ENCODE data around the gene ASPRV1.

The ASPRV1 gene

GRCh38 chr2:69979902-69980807 is 18.7 kb upstream of the ASPRV1 start:
- POLR2A ChIA-PET: no interaction called here
- DNase-seq: no peak
- no peak overlapping the region for H3K4me3 ChIP-seq (ENCODE audit: control insufficient read depth in 1 of 7, extremely low read depth in 1 of 7, insufficient read depth in 4 of 7, low read depth in 2 of 7, low read length in 6 of 7)
- peaks cover 0 to 30% (median 23%) of the 10 kb centered on the region in 4 experiments for H3K4me1 ChIP-seq (ENCODE audit: control extremely low read depth in 1 of 4, control insufficient read depth in 4 of 4, insufficient read depth in 4 of 4, low read length in 3 of 4)
- CTCF ChIA-PET: interaction anchor here (0.6 kb wide), 2 partner anchors 25 to 634 kb away, joined by 3 to 4 read pairs; no protein-coding TSS in a partner anchor
- H3K27me3 ChIP-seq (replicated peaks in 2 of 5; ENCODE audit: control insufficient read depth in 4 of 5, insufficient read depth in 5 of 5, low read length in 4 of 5): no peaks in the 10 kb centered on the region
- H3K36me3 ChIP-seq (ENCODE audit: control insufficient read depth in 4 of 4, insufficient read depth in 4 of 4, low read length in 3 of 4): no peaks in the 10 kb centered on the region
- no peaks in the 10 kb centered on the region for H3K9me3 ChIP-seq (ENCODE audit: control extremely low read depth in 1 of 5, control insufficient read depth in 4 of 5, insufficient read depth in 2 of 5, low read depth in 1 of 5, low read length in 4 of 5)
- 96% methylated on average over 5 of the region's 8 CpGs for WGBS (ENCODE audit: insufficient coverage)
- H3K27ac ChIP-seq (ENCODE audit: insufficient read depth in 1 of 2, low read depth in 1 of 2, low read length in 2 of 2, poor library complexity in 1 of 2, severe bottlenecking in 2 of 2): no peak overlapping the region

GRCh38 chr2:69977906-69978482 is 16.6 kb upstream of the ASPRV1 start:
- Histone ChIP-seq H3K36me3 (ENCODE audit: control insufficient read depth in 4 of 4, insufficient read depth in 4 of 4, low read length in 3 of 4) (no peaks in the 10 kb centered on the region), H3K27me3 (replicated peaks in 2 of 5; ENCODE audit: control insufficient read depth in 4 of 5, insufficient read depth in 5 of 5, low read length in 4 of 5) (no peaks in the 10 kb centered on the region), H3K4me3 (ENCODE audit: control insufficient read depth in 1 of 7, extremely low read depth in 1 of 7, insufficient read depth in 4 of 7, low read depth in 2 of 7, low read length in 6 of 7) (peak overlapping the region in 1 of 7 experiments; percentile 8), H3K27ac (ENCODE audit: insufficient read depth in 1 of 2, low read depth in 1 of 2, low read length in 2 of 2, poor library complexity in 1 of 2, severe bottlenecking in 2 of 2) (peak overlapping the region in 1 of 2 experiments; percentile 66), H3K9me3 (ENCODE audit: control extremely low read depth in 1 of 5, control insufficient read depth in 4 of 5, insufficient read depth in 2 of 5, low read depth in 1 of 5, low read length in 4 of 5) (no peaks in the 10 kb centered on the region), H3K4me1 (ENCODE audit: control extremely low read depth in 1 of 4, control insufficient read depth in 4 of 4, insufficient read depth in 4 of 4, low read length in 3 of 4) (peaks cover 0 to 36% (median 25%) of the 10 kb centered on the region in 4 experiments)
- WGBS (ENCODE audit: insufficient coverage): 97% methylated on average over 3 of the region's 4 CpGs
- POLR2A ChIA-PET: no interaction called here
- DNase-seq: no peak
- CTCF ChIA-PET: no interaction called here

GRCh38 chr2:69977186-69977585 is 15.8 kb upstream of the ASPRV1 start:
- H3K4me3 ChIP-seq (ENCODE audit: control insufficient read depth in 1 of 7, extremely low read depth in 1 of 7, insufficient read depth in 4 of 7, low read depth in 2 of 7, low read length in 6 of 7): no peak overlapping the region
- H3K4me1 ChIP-seq (ENCODE audit: control extremely low read depth in 1 of 4, control insufficient read depth in 4 of 4, insufficient read depth in 4 of 4, low read length in 3 of 4): peaks cover 0 to 39% (median 27%) of the 10 kb centered on the region in 4 experiments
- no peaks in the 10 kb centered on the region for H3K36me3 ChIP-seq (ENCODE audit: control insufficient read depth in 4 of 4, insufficient read depth in 4 of 4, low read length in 3 of 4)
- peak in 1 of 3 donors; percentile 17 for DNase-seq
- H3K27me3 ChIP-seq (replicated peaks in 2 of 5; ENCODE audit: control insufficient read depth in 4 of 5, insufficient read depth in 5 of 5, low read length in 4 of 5): no peaks in the 10 kb centered on the region
- ChIA-PET CTCF (no interaction called here), POLR2A (no interaction called here)
- no peaks in the 10 kb centered on the region for H3K9me3 ChIP-seq (ENCODE audit: control extremely low read depth in 1 of 5, control insufficient read depth in 4 of 5, insufficient read depth in 2 of 5, low read depth in 1 of 5, low read length in 4 of 5)
- H3K27ac ChIP-seq (ENCODE audit: insufficient read depth in 1 of 2, low read depth in 1 of 2, low read length in 2 of 2, poor library complexity in 1 of 2, severe bottlenecking in 2 of 2): no peak overlapping the region
- 90% methylated on average over 8 of the region's 8 CpGs for WGBS (ENCODE audit: insufficient coverage)

- H3K27ac ChIP-seq (ENCODE audit: insufficient read depth in 1 of 2, low read depth in 1 of 2, low read length in 2 of 2, poor library complexity in 1 of 2, severe bottlenecking in 2 of 2): peak overlapping the region in 1 of 2 experiments; percentile 73
- no peaks in the 10 kb centered on the region for H3K9me3 ChIP-seq (ENCODE audit: control extremely low read depth in 1 of 5, control insufficient read depth in 4 of 5, insufficient read depth in 2 of 5, low read depth in 1 of 5, low read length in 4 of 5)
- POLR2A ChIA-PET: interaction anchor here (0.9 kb wide), 1 partner anchor 35 kb away, joined by 3 read pairs; no protein-coding TSS in a partner anchor
- peaks cover 0 to 39% (median 27%) of the 10 kb centered on the region in 4 experiments for H3K4me1 ChIP-seq (ENCODE audit: control extremely low read depth in 1 of 4, control insufficient read depth in 4 of 4, insufficient read depth in 4 of 4, low read length in 3 of 4)
- DNase-seq: peak in 2 of 3 donors; percentile 40 to 52
- CTCF ChIA-PET: interaction anchor here (0.9 kb wide), 1 partner anchor 17 kb away, joined by 3 read pairs; no protein-coding TSS in a partner anchor
- H3K27me3 ChIP-seq (replicated peaks in 2 of 5; ENCODE audit: control insufficient read depth in 4 of 5, insufficient read depth in 5 of 5, low read length in 4 of 5): no peaks in the 10 kb centered on the region
- peak overlapping the region in 1 of 7 experiments; percentile 23 for H3K4me3 ChIP-seq (ENCODE audit: control insufficient read depth in 1 of 7, extremely low read depth in 1 of 7, insufficient read depth in 4 of 7, low read depth in 2 of 7, low read length in 6 of 7)
- 62% methylated on average over 9 of the region's 13 CpGs for WGBS (ENCODE audit: insufficient coverage)
- H3K36me3 ChIP-seq (ENCODE audit: control insufficient read depth in 4 of 4, insufficient read depth in 4 of 4, low read length in 3 of 4): no peaks in the 10 kb centered on the region
Observed at GRCh38 chr2:69975853-69976462, 14.5 kb upstream of the ASPRV1 start.

GRCh38 chr2:69975136-69975852 is 13.9 kb upstream of the ASPRV1 start:
- peaks cover 0 to 39% (median 27%) of the 10 kb centered on the region in 4 experiments for H3K4me1 ChIP-seq (ENCODE audit: control extremely low read depth in 1 of 4, control insufficient read depth in 4 of 4, insufficient read depth in 4 of 4, low read length in 3 of 4)

GRCh38 chr2:69973335-69973735 is 11.9 kb upstream of the ASPRV1 start:
- POLR2A ChIA-PET: interaction anchor here (0.7 to 0.9 kb wide), 2 partner anchors 10 to 38 kb away, joined by 3 read pairs; no protein-coding TSS in a partner anchor
- Histone ChIP-seq H3K36me3 (ENCODE audit: control insufficient read depth in 4 of 4, insufficient read depth in 4 of 4, low read length in 3 of 4) (no peaks in the 10 kb centered on the region), H3K4me1 (ENCODE audit: control extremely low read depth in 1 of 4, control insufficient read depth in 4 of 4, insufficient read depth in 4 of 4, low read length in 3 of 4) (peaks cover 0 to 38% (median 24%) of the 10 kb centered on the region in 4 experiments), H3K27me3 (replicated peaks in 2 of 5; ENCODE audit: control insufficient read depth in 4 of 5, insufficient read depth in 5 of 5, low read length in 4 of 5) (no peaks in the 10 kb centered on the region), H3K4me3 (ENCODE audit: control insufficient read depth in 1 of 7, extremely low read depth in 1 of 7, insufficient read depth in 4 of 7, low read depth in 2 of 7, low read length in 6 of 7) (no peak overlapping the region), H3K27ac (ENCODE audit: insufficient read depth in 1 of 2, low read depth in 1 of 2, low read length in 2 of 2, poor library complexity in 1 of 2, severe bottlenecking in 2 of 2) (no peak overlapping the region), H3K9me3 (ENCODE audit: control extremely low read depth in 1 of 5, control insufficient read depth in 4 of 5, insufficient read depth in 2 of 5, low read depth in 1 of 5, low read length in 4 of 5) (no peaks in the 10 kb centered on the region)
- CTCF ChIA-PET: interaction anchor here (1.0 to 2.2 kb wide), 2 partner anchors 28 to 33 kb away, joined by 5 to 6 read pairs; no protein-coding TSS in a partner anchor
- peak in 2 of 3 donors; percentile 59 to 74 for DNase-seq
- 80% methylated on average over 1 of the region's 4 CpGs for WGBS (ENCODE audit: insufficient coverage)

More at GRCh38 chr2:69975136-69975852, 13.9 kb upstream of the ASPRV1 start:
- 98% methylated on average over 11 of the region's 12 CpGs for WGBS (ENCODE audit: insufficient coverage)
- Histone ChIP-seq H3K9me3 (ENCODE audit: control extremely low read depth in 1 of 5, control insufficient read depth in 4 of 5, insufficient read depth in 2 of 5, low read depth in 1 of 5, low read length in 4 of 5) (no peaks in the 10 kb centered on the region), H3K27ac (ENCODE audit: insufficient read depth in 1 of 2, low read depth in 1 of 2, low read length in 2 of 2, poor library complexity in 1 of 2, severe bottlenecking in 2 of 2) (peak overlapping the region in 1 of 2 experiments; percentile 73), H3K27me3 (replicated peaks in 2 of 5; ENCODE audit: control insufficient read depth in 4 of 5, insufficient read depth in 5 of 5, low read length in 4 of 5) (no peaks in the 10 kb centered on the region), H3K36me3 (ENCODE audit: control insufficient read depth in 4 of 4, insufficient read depth in 4 of 4, low read length in 3 of 4) (no peaks in the 10 kb centered on the region), H3K4me3 (ENCODE audit: control insufficient read depth in 1 of 7, extremely low read depth in 1 of 7, insufficient read depth in 4 of 7, low read depth in 2 of 7, low read length in 6 of 7) (peak overlapping the region in 1 of 7 experiments; percentile 23)
- no peak for DNase-seq
- ChIA-PET CTCF (interaction anchor here (0.9 kb wide), 1 partner anchor 17 kb away, joined by 3 read pairs; no protein-coding TSS in a partner anchor), POLR2A (interaction anchor here (0.9 kb wide), 1 partner anchor 35 kb away, joined by 3 read pairs; no protein-coding TSS in a partner anchor)
